ENCODE measurements around the gene CCDC3.

GRCh38 chr10:12890958-12891357 is 110.6 kb downstream of the CCDC3 start:
- TF ChIP-seq EZH2 (IDR thresholded peaks at IDR 0.05; ENCODE audit: borderline replicate concordance, low read length), result no peak
- no peak for TF ChIP-seq CTCF (IDR thresholded peaks at IDR 0.05; ENCODE audit: low read length)

All from OCI-LY1 (cell line).